Karpas-422 (cell line): ENCODE measurements around the gene EYS. TPM values are rescaled to one million over a fixed set of nuclear protein-coding genes. Genes with fewer than 3 reads are reported as not detected.

Source experiments
- DNase-seq: peaks from one replicate; pipeline ENCODE4 v3.0.0-alpha.2; 2015
- H2AFZ ChIP-seq: fragments of 200-600 bp; sonication (generic); 2 replicates; pipeline ENCODE4 v1.6.1; 2014; ENCODE audit warnings: antibody characterized with exemption, low read length, mixed read lengths
- H3K27ac ChIP-seq: fragments of 200-600 bp; sonication (generic); 2 replicates; pipeline ENCODE4 v1.5.1; 2014; ENCODE audit warnings: mild to moderate bottlenecking, low read length, moderate library complexity
- H3K27me3 ChIP-seq: fragments of 200-600 bp; sonication (generic); 2 replicates; pipeline ENCODE4 v1.6.1; 2014; ENCODE audit warnings: low read length, mixed read lengths
- H3K36me3 ChIP-seq: fragments of 200-600 bp; sonication (generic); 2 replicates; pipeline ENCODE4 v1.6.1; 2014; ENCODE audit warnings: low read length, mixed read lengths; ENCODE audit not compliant: insufficient read depth
- H3K4me1 ChIP-seq: fragments of 200-600 bp; sonication (generic); 2 replicates; pipeline ENCODE4 v1.6.1; 2014; ENCODE audit warnings: mild to moderate bottlenecking, low read length, mixed read lengths
- H3K4me2 ChIP-seq: fragments of 200-600 bp; sonication (generic); 2 replicates; pipeline ENCODE4 v1.6.1; 2014; ENCODE audit warnings: low read length, low read depth, mild to moderate bottlenecking; ENCODE audit not compliant: poor library complexity, severe bottlenecking
- H3K4me3 ChIP-seq: fragments of 200-600 bp; sonication (generic); 2 replicates; pipeline ENCODE4 v1.5.1; 2014; ENCODE audit warnings: mild to moderate bottlenecking, antibody characterized with exemption, low read length, mixed read lengths
- H3K79me2 ChIP-seq: fragments of 200-600 bp; sonication (generic); 2 replicates; pipeline ENCODE4 v1.6.1; 2014; ENCODE audit warnings: mild to moderate bottlenecking, low read length, mixed read lengths
- H3K9ac ChIP-seq: fragments of 200-600 bp; sonication (generic); 2 replicates; pipeline ENCODE4 v1.6.0; 2014; ENCODE audit warnings: low read length
- H3K9me2 ChIP-seq: fragments of 200-600 bp; sonication (generic), shearing (Covaris generic); replicated peaks from 2 replicates; pipeline ENCODE4 v1.6.0; 2014; ENCODE audit warnings: mild to moderate bottlenecking, low read length, moderate library complexity; ENCODE audit not compliant: insufficient read depth
- H3K9me3 ChIP-seq: fragments of 300-700, 200-600 bp; sonication (generic); 2 replicates; pipeline ENCODE4 v1.6.1; 2014; ENCODE audit warnings: low read length, mixed read lengths
- H4K20me1 ChIP-seq: fragments of 200-600 bp; sonication (generic); 2 replicates; pipeline ENCODE4 v1.6.1; 2014; ENCODE audit warnings: mild to moderate bottlenecking, antibody characterized with exemption, low read length, low read depth; ENCODE audit not compliant: insufficient read depth
- total RNA-seq: library from RNA; depleted of rRNA; stranded (reverse); fragments of >200 nt; shearing (Covaris generic); gene quantifications from 2 replicates; pipeline ENCODE4 v1.2.3, GENCODE V29; 2014; ENCODE audit warnings: low replicate concordance

Gene EYS
- total RNA-seq, 1 experiment from 2014 or later, result not detected

DNA sequence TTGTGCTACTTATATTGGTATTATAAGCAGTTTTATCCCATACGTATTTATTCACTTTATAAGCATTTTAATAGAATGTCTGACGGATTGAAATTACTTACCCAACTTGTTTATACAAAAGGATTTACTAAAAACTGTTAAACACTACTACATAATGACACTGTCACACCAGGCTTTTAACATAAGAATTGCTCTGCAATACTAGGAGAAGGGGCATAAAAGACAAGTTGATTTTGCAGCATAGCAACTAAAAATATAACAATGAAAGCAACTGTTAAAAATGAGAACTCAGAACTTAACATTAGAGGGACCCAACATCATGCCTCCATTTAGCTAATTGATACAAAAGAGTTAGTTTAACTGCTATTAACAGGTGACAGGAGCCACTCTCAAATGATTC is 1076.1 kb downstream of the EYS start:
- Histone ChIP-seq H3K4me3 (no peak overlapping the region), H3K4me1 (no peaks in the 10 kb centered on the region), H3K27me3 (no peaks in the 10 kb centered on the region), H3K9me2 (no peaks in the 10 kb centered on the region), H2AFZ (no peak overlapping the region), H3K9me3 (peaks cover 15% of the 10 kb centered on the region), H3K9ac (no peak overlapping the region), H3K27ac (no peak overlapping the region), H3K36me3 (no peaks in the 10 kb centered on the region), H4K20me1 (no peaks in the 10 kb centered on the region), H3K4me2 (no peak overlapping the region), H3K79me2 (no peaks in the 10 kb centered on the region)
- no peak for DNase-seq

DNA sequence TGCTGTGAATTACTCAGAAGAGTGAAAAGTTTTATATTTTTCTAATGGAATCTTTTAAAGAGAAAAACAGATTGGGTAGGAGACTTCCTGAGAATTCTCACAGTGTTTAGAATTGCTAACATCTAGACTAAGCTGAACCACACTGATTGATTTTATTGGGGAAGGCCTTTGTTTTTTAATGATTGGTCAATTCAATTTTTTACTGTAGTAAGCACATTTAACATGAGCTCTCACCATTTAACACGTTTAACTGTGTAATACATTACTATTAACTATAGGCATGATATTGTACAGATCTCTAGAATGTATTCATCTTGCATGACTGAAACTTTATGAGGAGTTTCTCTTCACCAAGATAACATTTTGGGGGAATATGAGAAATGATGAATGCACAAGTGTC is 1084.1 kb downstream of the EYS start:
- Histone ChIP-seq H3K9me2 (no peaks in the 10 kb centered on the region), H3K36me3 (no peaks in the 10 kb centered on the region)

DNA sequence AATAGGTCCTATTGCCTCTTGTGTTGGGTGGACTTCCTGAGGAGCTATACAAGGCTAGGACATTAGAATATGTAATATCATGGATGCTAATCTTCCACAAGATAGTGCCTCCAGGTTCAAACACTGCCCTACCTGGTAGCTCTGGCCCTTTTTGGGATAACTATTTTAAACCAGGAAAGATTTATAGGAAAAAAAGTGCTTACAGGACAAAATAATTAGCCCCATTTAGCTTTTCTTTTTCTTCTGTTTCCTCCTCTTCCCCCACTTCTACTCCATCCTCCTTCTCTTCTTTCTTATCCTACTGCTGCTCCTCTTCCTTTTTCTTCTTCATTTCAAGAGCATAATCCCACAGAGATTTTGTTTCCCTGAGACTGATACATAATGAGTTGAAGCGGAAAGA is 1104.0 kb downstream of the EYS start:
- Histone ChIP-seq H4K20me1 (no peaks in the 10 kb centered on the region), H3K4me3 (no peak overlapping the region), H3K4me2 (no peak overlapping the region), H3K9me2 (no peaks in the 10 kb centered on the region), H3K4me1 (no peaks in the 10 kb centered on the region), H3K27me3 (no peaks in the 10 kb centered on the region), H3K79me2 (no peaks in the 10 kb centered on the region), H3K9ac (no peak overlapping the region), H3K36me3 (no peaks in the 10 kb centered on the region), H3K27ac (no peak overlapping the region), H2AFZ (no peak overlapping the region), H3K9me3 (peaks cover 7% of the 10 kb centered on the region; the same call in 1 of the 2 replicates)
- DNase-seq, result no peak

More for the DNA sequence above, 1084.1 kb downstream of the EYS start:
- Histone ChIP-seq H3K4me2 (no peak overlapping the region), H3K27ac (no peak overlapping the region), H3K4me3 (no peak overlapping the region), H3K9ac (no peak overlapping the region), H3K9me3 (peaks cover 31% of the 10 kb centered on the region), H2AFZ (no peak overlapping the region), H4K20me1 (no peaks in the 10 kb centered on the region), H3K4me1 (no peaks in the 10 kb centered on the region), H3K79me2 (no peaks in the 10 kb centered on the region), H3K27me3 (no peaks in the 10 kb centered on the region)
- no peak for DNase-seq

DNA sequence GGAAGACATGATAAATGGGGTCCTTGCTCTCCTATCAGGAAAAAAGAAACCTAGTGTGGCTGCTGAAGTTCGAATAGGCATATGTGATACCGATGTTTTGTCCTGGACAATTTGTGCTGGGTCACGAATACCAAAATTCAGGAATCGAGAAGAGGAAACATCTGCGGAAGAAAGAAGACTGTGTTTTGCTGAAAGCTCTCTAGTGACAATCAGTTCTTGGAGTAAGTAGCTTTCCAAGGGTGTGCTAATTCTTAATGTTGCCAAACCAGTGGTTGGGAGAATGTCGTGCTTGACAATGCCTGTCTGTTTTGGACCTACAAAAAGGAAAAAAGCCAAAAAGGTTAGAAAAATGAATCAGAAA is 1115.4 kb downstream of the EYS start:
- no peak overlapping the region for H2AFZ ChIP-seq
- H3K27ac ChIP-seq, result no peak overlapping the region
- no peak for DNase-seq
- H3K36me3 ChIP-seq, result no peaks in the 10 kb centered on the region
- no peak overlapping the region for H3K9ac ChIP-seq
- no peak overlapping the region for H3K4me3 ChIP-seq
- H3K4me1 ChIP-seq, result no peaks in the 10 kb centered on the region
- peaks cover 7% of the 10 kb centered on the region for H3K9me3 ChIP-seq
- no peak overlapping the region for H3K4me2 ChIP-seq
- H3K79me2 ChIP-seq, result no peaks in the 10 kb centered on the region
- no peaks in the 10 kb centered on the region for H3K27me3 ChIP-seq
- H4K20me1 ChIP-seq, result no peaks in the 10 kb centered on the region
- no peaks in the 10 kb centered on the region for H3K9me2 ChIP-seq

DNA sequence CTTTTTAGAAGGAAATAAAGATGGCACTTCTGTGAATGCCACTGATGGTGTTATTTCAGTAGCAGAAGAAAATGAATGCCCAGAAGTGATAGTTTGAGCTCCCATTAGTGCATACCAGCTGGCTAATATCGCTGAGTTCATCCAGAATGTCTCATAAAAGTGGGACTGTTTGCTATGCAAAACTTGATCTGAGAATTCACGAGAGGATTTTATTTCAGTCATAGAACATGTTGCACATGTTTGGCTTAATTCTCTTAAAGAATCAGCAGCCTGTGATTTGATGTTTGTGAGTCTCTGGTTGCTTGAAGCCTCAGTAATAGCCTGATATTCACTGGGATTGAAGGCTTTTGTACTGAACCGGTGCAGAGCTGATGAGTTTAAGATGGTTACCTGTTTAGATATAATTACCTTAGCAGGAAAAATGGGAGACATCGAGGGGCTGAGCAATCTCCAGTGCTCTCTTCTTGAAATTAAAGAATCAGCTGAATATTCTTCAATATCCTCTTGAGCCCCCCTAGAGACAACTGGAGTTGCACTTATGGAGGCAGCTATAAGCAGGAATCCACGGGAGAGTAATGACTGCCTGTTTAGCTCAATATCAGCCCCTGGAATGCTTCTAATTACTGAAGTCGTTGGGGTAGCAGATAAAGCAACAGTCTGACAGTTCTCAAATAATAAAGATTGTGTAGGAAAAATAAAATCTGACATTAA is 1115.9 kb downstream of the EYS start:
- H3K9me2 ChIP-seq, result no peaks in the 10 kb centered on the region
- H3K9ac ChIP-seq, result no peak overlapping the region
- H3K9me3 ChIP-seq, result peaks cover 7% of the 10 kb centered on the region
- H3K4me3 ChIP-seq, result no peak overlapping the region
- no peaks in the 10 kb centered on the region for H3K79me2 ChIP-seq
- H4K20me1 ChIP-seq, result no peaks in the 10 kb centered on the region
- no peak overlapping the region for H2AFZ ChIP-seq
- H3K4me1 ChIP-seq, result no peaks in the 10 kb centered on the region
- no peaks in the 10 kb centered on the region for H3K27me3 ChIP-seq
- H3K4me2 ChIP-seq, result no peak overlapping the region
- H3K27ac ChIP-seq, result no peak overlapping the region
- no peak for DNase-seq
- H3K36me3 ChIP-seq, result no peaks in the 10 kb centered on the region

DNA sequence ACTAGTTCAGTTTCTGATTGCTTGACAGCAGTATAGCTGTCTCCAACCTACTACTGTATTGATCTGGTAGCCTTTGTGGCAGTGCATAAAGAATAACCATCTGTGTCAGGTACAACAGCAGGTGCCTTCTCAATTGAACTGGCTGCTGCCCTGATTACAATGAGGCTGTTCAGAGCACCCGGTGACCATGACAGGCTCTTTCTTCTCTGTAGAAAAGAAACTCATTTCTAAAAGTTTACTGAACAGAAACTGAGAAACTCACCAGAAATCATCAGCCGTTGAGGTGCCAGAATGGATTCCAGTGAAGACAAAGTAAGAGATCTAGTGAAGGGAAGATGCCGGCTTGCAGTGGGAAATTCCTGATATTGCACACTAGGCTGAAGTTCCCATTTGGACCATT is 1117.1 kb downstream of the EYS start:
- Histone ChIP-seq H4K20me1 (no peaks in the 10 kb centered on the region), H2AFZ (no peak overlapping the region), H3K79me2 (no peaks in the 10 kb centered on the region), H3K36me3 (no peaks in the 10 kb centered on the region), H3K27me3 (no peaks in the 10 kb centered on the region), H3K4me3 (no peak overlapping the region), H3K9me2 (no peaks in the 10 kb centered on the region), H3K9me3 (peaks cover 9% of the 10 kb centered on the region), H3K4me2 (no peak overlapping the region), H3K27ac (no peak overlapping the region), H3K4me1 (no peaks in the 10 kb centered on the region), H3K9ac (no peak overlapping the region)
- no peak for DNase-seq

DNA sequence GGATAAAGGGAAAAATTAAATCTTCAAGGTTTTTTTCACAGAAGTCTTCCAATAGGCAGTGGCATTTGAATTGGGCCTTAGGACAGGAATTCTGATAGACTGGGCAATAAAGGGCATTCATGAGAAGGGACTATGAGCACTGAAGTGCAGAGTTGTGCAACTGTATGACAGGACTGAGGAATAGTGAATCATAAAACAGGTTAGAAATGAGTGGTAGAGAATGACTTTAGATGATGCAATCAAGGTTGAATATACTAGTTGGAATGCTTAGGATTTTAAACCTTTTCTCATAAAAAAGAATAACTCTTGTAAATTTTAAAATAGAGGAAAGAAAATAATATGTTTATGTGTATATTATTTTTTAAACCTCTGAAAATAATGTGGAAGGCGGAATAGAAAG is 1126.7 kb downstream of the EYS start:
- Histone ChIP-seq H3K4me1 (no peaks in the 10 kb centered on the region), H2AFZ (no peak overlapping the region), H3K27me3 (no peaks in the 10 kb centered on the region), H3K9me2 (no peaks in the 10 kb centered on the region), H3K4me3 (no peak overlapping the region), H4K20me1 (no peaks in the 10 kb centered on the region), H3K9ac (no peak overlapping the region), H3K4me2 (no peak overlapping the region), H3K27ac (no peak overlapping the region), H3K9me3 (peaks cover 7% of the 10 kb centered on the region), H3K79me2 (no peaks in the 10 kb centered on the region), H3K36me3 (no peaks in the 10 kb centered on the region)
- no peak for DNase-seq

DNA sequence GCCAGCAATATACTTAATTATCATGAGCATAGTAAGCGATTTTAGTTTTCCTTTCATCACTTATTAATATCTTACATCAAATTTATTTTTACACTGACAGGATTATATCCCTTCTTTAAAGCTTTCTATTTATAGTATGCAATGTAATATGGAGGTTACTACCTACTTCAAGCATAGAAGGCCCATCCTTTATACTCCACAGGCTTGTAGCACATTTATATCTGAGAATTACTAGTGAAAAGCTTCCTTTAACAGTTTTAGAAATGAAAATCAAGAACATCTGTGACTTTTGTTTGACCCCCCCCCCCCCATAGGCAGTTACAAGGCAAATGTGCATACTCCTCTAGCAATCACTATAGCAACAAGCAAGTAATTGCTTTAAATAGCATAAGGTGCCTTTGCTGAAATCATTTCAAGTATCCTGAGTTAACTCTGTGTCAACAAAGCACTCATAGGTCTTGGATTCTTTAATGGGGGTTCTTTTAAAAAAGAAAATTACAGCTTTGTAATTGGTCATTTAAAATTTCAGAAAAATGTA is 1153.7 kb downstream of the EYS start:
- Histone ChIP-seq H3K4me2 (no peak overlapping the region), H2AFZ (no peak overlapping the region), H3K27me3 (no peaks in the 10 kb centered on the region), H3K4me1 (no peaks in the 10 kb centered on the region), H3K4me3 (no peak overlapping the region), H3K79me2 (no peaks in the 10 kb centered on the region), H4K20me1 (no peaks in the 10 kb centered on the region), H3K36me3 (no peaks in the 10 kb centered on the region), H3K27ac (no peak overlapping the region), H3K9me3 (peaks cover 16% of the 10 kb centered on the region; the same call in 1 of the 2 replicates), H3K9ac (no peak overlapping the region), H3K9me2 (no peaks in the 10 kb centered on the region)
- no peak for DNase-seq
